ENCODE measurements around the gene SOHLH1.

DNA sequence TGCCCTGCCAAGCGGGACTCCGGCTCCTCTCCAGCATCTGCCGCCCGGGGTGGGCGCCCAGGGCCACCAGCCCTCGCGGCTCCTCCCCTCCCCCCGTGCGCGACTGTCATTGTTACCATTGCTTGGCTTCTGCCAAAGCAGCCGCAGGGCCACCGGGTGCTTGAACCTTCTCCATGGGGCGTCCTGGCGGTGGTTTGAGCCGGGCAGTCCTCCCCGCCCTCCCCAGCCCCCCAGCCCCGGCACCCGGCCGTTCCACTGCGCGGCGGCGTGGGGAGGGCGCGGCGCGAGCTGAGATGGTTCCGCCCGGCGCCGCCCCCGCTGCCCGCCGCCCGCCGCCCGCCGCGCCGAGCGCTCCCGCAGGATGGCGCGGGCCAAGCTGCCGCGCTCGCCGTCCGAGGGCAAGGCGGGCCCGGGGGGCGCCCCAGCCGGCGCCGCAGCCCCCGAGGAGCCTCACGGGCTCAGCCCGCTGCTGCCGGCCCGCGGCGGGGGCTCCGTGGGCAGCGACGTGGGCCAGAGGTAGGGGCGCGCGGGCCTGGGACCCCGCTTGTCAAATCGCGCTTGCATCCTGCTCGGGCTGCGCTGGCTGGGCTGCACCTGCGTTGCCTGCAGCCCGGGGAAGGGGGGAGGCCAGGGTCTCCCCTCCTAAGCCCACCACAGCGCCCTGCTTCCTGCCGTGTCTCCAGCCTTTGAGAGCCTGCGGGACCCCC is 37.1 kb upstream of the SOHLH1 start:
- no peak for TF ChIP-seq POLR2A (IDR thresholded peaks at IDR 0.05)
- TF ChIP-seq, protein P1, sequence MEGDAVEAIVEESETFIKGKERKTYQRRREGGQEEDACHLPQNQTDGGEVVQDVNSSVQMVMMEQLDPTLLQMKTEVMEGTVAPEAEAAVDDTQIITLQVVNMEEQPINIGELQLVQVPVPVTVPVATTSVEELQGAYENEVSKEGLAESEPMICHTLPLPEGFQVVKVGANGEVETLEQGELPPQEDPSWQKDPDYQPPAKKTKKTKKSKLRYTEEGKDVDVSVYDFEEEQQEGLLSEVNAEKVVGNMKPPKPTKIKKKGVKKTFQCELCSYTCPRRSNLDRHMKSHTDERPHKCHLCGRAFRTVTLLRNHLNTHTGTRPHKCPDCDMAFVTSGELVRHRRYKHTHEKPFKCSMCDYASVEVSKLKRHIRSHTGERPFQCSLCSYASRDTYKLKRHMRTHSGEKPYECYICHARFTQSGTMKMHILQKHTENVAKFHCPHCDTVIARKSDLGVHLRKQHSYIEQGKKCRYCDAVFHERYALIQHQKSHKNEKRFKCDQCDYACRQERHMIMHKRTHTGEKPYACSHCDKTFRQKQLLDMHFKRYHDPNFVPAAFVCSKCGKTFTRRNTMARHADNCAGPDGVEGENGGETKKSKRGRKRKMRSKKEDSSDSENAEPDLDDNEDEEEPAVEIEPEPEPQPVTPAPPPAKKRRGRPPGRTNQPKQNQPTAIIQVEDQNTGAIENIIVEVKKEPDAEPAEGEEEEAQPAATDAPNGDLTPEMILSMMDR (IDR thresholded peaks at IDR 0.05): no peak

All from esophagus squamous epithelium (tissue), 4 donors.